ENCODE results near the gene VEPH1.

Gene VEPH1

GRCh38 chr3:157522648-157523047 is 19.4 kb upstream of the VEPH1 start:
- no peak for DNase-seq

GRCh38 chr3:157520485-157521150 is 17.4 kb upstream of the VEPH1 start:
- no peak for DNase-seq

- DNase-seq, result no peak
These were observed 15.7 kb upstream of the VEPH1 start for GRCh38 chr3:157518881-157519280.

- no peak for DNase-seq
These were observed 13.7 kb upstream of the VEPH1 start for GRCh38 chr3:157516928-157517327.

GRCh38 chr3:157515398-157515797 is 12.2 kb upstream of the VEPH1 start:
- no peak for DNase-seq

- no peak for DNase-seq
These were observed 11.2 kb upstream of the VEPH1 start for GRCh38 chr3:157514371-157514895.

- no peak for DNase-seq
These were observed 10.4 kb upstream of the VEPH1 start for GRCh38 chr3:157513585-157513984.

GRCh38 chr3:157512534-157512933 is 9.3 kb upstream of the VEPH1 start:
- no peak for DNase-seq

GRCh38 chr3:157508461-157508860 is 5.2 kb upstream of the VEPH1 start:
- no peak for DNase-seq

- no peak for DNase-seq
These were observed 1.4 kb downstream of the VEPH1 start for GRCh38 chr3:157501863-157502262.

GRCh38 chr3:157500232-157500631 is 3.0 kb downstream of the VEPH1 start:
- no peak for DNase-seq

GRCh38 chr3:157499342-157499963 is 3.8 kb downstream of the VEPH1 start:
- no peak for DNase-seq

GRCh38 chr3:157498371-157498770 is 4.8 kb downstream of the VEPH1 start:
- no peak for DNase-seq

GRCh38 chr3:157495846-157496245 is 7.4 kb downstream of the VEPH1 start:
- no peak for DNase-seq

GRCh38 chr3:157494581-157495281 is 8.5 kb downstream of the VEPH1 start:
- DNase-seq, result no peak

GRCh38 chr3:157493627-157494550 is 9.3 kb downstream of the VEPH1 start:
- peak in 1 of 5 donors; percentile 5 for DNase-seq

- no peak for DNase-seq
These were observed 12.1 kb downstream of the VEPH1 start for GRCh38 chr3:157491136-157491535.

- no peak for DNase-seq
These were observed 15.1 kb downstream of the VEPH1 start for GRCh38 chr3:157488144-157488543.

GRCh38 chr3:157487339-157487738 is 15.9 kb downstream of the VEPH1 start:
- DNase-seq, result no peak

- no peak for DNase-seq
These were observed 23.6 kb downstream of the VEPH1 start for GRCh38 chr3:157479464-157480243.

GRCh38 chr3:157477441-157477840 is 25.8 kb downstream of the VEPH1 start:
- no peak for DNase-seq

GRCh38 chr3:157475921-157476414 is 27.2 kb downstream of the VEPH1 start:
- DNase-seq, result no peak

Data from T-helper 1 cell (primary cell).